HG02981 (cell line): ENCODE results near the gene FRAS1.
"Not testable (repeated sequence)": the region's sequence is repeated elsewhere in the genome, so short reads cannot be mapped to it uniquely, and the experiment has no call there.

Experiments used
- ATAC-seq: cut with Tn5 transposase; IDR thresholded peaks from one replicate; pipeline ENCODE4 v1.9.1; 2021; ENCODE audit warnings: mild to moderate bottlenecking, moderate library complexity; ENCODE audit not compliant: unreplicated experiment

Gene FRAS1

DNA sequence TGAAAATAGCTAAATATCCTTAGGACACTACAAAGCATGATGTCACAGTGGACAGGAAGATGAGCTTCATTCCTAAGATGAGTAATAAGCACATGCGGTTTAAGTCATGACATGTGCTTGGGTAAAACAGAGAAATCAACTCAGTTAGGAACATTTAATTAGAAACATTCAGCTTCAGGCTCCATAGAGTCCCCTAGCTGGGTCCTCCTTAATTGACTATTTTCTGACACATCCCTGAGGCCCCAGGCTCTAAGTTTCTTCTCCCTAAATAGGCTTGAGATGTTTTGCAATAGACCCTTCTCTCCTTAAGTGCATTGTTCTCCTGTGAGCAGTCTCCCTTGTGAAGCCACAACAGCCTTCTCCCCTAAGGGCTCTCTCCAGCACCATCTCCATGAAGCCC lies 424.1 kb downstream of the FRAS1 start:
- no peak for ATAC-seq

- no peak for ATAC-seq
These were observed 425.2 kb downstream of the FRAS1 start for GRCh38 chr4:78482281-78482680.

- no peak for ATAC-seq
These were observed 426.7 kb downstream of the FRAS1 start for GRCh38 chr4:78483811-78484210.

- no peak for ATAC-seq
These were observed 427.5 kb downstream of the FRAS1 start for GRCh38 chr4:78484574-78484973.

DNA sequence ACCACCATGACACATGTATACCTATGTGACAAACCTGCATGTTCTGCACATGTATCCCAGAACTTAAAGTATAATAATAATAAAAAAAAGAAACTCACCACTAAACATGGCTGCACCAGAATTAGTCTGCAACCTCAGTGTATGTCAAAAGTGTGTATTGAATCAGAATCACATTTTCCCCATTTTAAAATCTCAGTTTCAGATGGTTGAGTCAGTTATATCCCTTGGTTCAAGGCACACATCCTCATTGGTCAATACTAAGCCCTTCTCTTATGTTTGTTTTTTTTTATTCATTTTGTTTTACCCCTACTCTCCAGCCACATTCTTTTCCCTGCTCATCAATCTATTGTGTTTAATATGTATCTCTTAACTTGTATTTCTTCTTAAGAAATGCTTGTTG lies 436.6 kb downstream of the FRAS1 start:
- ATAC-seq, result no peak

DNA sequence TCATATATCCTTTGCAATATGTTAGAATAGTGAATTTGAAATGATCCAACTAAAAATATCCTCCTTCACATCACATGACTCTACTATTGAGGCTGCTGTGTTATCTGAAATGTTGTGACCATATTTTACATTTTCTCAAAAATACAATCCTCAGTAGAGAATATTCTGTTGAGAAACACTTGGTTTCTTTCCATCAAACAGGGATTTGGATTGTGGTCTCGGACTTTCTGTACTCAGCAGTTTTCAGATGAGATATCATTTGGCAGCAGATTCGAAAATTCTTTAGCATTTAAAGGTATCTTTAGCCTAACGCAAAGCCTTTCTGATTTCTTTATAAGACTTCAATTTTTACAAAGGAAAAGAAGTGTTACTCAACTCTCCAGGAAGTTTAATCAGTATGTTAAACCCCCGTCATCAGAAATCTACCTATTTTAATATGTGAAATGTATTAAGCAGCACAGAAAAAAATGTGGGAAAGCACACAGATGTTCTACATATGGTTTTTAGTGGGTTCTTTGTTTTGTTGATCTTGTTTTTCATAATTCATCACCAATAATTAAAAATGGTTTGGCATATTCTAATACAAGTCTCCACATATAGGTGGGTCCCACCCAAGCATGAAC lies 439.0 kb downstream of the FRAS1 start:
- no peak for ATAC-seq

DNA sequence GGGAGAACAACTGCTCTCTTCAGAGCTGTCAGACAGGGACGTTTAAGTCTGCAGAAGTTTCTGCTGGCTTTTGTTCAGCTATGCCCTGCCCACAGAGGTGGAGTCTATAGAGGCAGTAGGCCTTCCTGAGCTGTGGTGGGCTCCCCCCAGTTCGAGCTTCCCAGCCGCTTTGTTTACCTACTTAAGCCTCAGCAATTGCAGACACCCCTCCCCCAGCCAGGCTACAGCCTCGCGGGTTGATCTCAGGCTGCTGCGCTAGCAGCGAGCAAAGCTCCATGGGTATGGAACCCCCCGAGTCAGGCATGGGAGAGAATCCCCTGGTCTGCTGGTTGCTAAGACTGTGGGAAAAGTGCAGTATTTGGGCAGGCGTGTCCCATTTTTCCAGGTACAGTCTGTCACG lies 449.1 kb downstream of the FRAS1 start:
- not testable (repeated sequence) for ATAC-seq

DNA sequence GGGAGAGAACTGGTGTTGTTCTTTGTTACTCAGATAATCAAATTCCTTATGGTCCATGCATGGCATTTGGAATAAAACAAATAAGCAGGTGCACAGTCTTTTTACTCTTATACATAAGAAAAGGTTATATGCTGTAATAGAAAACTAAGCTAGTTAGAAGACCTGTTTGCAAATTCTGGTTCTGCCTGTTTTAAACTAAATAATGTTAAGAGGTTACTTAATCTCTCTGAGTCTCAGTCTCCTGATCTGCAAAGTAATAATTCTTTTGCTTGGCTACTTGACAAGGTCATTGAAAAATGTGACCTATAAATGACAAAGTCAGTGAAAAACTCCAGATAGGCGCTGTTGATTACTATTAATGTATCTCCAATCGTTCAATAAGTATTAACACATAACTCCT lies 451.9 kb downstream of the FRAS1 start:
- ATAC-seq, result no peak

DNA sequence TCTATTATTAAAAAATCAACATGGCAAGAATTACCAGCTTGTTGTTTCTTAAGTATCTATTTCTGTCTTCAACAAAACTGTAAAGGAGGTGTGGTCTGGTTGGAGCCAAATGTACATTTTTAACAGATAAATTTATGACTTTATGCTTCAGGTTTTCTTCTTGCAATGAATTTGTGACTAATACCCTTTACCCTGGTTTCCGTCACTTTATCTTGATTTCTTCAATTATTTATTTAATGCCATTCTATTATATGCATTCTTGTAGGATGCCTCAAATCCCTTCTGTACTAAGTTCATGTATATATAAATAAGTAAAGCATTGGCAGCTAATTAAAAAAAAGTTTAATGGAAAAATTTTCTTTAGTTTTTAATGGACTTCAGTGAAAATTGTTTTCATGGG lies 453.0 kb downstream of the FRAS1 start:
- no peak for ATAC-seq

- no peak for ATAC-seq
These were observed 453.6 kb downstream of the FRAS1 start for GRCh38 chr4:78510681-78511080.

- ATAC-seq, result no peak
These were observed 455.3 kb downstream of the FRAS1 start for GRCh38 chr4:78512357-78512920.

DNA sequence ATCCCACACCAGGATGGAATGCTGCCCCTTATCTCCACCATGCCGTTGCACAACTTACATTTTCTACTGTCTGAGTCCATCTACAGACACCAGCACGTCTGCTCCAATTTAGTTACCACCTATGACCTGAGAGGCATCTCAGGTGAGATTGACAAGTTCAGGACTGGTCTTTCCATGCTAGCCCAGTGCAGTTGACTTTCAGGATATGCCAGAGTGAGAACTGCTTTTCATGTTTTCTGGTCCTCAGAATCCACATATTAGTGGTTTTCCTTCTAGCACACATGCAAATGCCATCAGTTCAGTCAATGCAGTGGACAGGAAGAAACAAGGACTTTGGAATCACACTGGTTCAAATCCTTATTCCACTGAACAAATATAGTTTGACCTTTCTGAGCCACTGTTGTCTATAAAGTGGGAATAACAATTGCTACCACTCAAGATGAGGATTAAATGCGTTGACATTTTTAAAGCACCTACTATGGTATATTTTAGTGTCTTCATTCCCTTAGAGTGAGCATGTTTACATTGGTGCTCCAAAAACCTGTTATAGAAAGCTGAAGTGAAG lies 456.4 kb downstream of the FRAS1 start:
- ATAC-seq, result no peak

DNA sequence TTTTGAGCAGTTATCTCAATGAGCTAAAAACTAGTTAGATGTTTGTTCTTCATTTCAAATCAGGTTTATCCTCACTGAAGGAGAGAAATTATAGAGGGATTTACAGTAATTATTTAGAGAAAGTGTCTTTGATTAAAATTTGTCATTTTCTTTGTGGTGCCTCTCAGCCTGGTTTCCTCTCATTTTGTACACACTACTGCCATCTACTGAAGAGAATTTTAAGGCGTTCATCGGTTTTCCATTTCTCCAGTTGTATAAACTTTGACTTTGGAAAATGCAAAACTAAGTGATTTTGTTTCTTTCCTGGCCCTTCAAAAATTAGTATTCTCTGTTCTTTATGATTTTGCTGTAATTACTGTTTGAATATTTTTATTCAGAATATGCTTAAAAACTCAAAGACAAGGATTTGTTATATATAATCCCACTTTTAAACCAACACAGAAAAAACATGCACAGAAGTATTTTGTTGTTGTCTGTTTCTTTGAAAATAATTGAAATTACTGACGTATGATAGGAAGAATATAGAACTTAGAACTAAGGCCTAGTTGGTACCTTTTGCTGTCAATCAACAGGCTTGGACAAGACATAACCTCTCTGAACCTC lies 460.0 kb downstream of the FRAS1 start:
- ATAC-seq, result no peak

GRCh38 chr4:78518561-78518960 lies 461.4 kb downstream of the FRAS1 start:
- no peak for ATAC-seq

- ATAC-seq, result no peak
These were observed 462.8 kb downstream of the FRAS1 start for GRCh38 chr4:78519962-78520361.

- ATAC-seq, result no peak
These were observed 463.7 kb downstream of the FRAS1 start for GRCh38 chr4:78520808-78521226.

- no peak for ATAC-seq
These were observed 466.9 kb downstream of the FRAS1 start for GRCh38 chr4:78524009-78524408.

- ATAC-seq, result no peak
These were observed 468.4 kb downstream of the FRAS1 start for GRCh38 chr4:78525559-78525958.

GRCh38 chr4:78527103-78527502 lies 470.0 kb downstream of the FRAS1 start:
- no peak for ATAC-seq

- ATAC-seq, result no peak
These were observed 470.4 kb downstream of the FRAS1 start for GRCh38 chr4:78527555-78527954.

DNA sequence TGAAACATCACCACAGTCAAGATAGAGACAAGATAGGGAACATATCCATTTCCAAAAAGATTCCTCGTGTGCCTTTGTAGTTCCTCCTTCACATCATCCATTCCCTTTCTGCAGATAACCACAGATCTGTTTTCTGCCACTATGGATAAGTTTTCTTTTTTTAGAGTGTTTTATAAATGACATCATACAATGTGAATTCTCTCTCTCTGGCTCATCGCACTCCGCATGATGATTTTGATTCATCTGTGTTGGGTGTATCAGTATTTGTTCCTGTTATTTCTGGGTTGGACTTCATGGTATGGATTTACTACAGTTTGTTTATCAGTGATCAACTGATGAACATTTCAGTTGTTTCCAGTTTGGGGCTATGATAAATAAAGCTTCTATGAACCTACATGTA lies 471.2 kb downstream of the FRAS1 start:
- ATAC-seq, result no peak

GRCh38 chr4:78529569-78530209 lies 472.6 kb downstream of the FRAS1 start:
- ATAC-seq, result no peak
